Anterior cingulate cortex (tissue), 58 donors: ENCODE data around the gene SYNGR1.
"Not testable (repeated sequence)": the region's sequence is repeated elsewhere in the genome, so short reads cannot be mapped to it uniquely, and the experiment has no call there.

Experiments
- DNase-seq, 58 donors: peaks; one replicate each; lab custom pipeline; 2025; lab: John Stamatoyannopoulos, UW

Gene SYNGR1

DNA sequence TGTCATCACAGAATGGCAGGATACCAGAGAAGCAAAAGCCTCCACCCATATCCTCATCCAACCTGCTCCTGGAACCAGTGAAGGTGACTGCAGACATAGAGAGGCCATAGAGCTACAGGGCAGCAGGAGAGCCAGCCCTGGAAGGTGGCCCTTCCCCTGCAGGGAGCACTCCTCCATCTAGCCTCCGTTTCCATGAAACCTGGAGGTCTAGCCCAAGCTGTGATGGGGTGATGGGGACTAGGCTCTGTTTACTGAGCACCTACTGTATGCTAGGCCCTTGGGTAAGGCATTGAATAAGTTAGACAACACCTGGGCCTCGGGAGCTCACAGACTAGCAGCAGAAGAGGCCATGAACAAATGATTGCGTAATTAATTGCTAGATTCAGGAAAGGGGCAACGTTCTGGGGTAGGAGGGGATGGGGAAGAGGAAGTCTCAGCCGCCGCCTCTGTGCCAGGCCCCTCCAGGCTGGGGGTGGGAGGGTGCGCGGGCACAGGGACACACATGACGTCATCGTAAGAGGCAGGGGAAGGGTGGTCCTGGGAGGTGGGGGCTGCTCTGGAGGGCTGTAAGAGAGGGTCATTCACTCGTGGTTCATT is 784 bp upstream of the SYNGR1 start:
- peak in 33 of 58 donors; percentile 25 to 75 (median 51) for DNase-seq

DNA sequence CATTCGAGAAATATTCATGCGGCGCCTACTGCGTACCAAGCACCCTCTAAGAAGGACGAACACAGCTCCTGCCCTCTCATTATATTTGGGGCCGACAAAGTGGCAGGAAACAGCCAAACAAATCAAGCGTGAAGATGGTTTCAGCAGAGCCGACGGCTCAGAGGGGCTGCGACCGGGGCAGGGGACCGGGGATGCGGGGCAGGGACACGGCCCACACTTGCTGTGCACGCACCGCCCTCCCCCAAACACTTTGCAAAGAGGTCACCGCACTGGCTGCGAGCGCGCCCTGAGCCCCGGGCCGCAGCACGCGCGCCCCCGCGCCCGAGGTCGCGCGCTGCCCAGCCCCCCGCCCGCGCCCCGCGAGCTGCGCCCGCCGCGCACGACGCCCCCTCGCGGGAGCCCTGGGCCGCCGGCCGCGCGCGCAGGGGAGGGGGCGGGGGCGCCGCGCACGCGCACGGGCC is 255 bp upstream of the SYNGR1 start:
- DNase-seq = peak in 28 of 58 donors; percentile 32 to 75 (median 54)

DNA sequence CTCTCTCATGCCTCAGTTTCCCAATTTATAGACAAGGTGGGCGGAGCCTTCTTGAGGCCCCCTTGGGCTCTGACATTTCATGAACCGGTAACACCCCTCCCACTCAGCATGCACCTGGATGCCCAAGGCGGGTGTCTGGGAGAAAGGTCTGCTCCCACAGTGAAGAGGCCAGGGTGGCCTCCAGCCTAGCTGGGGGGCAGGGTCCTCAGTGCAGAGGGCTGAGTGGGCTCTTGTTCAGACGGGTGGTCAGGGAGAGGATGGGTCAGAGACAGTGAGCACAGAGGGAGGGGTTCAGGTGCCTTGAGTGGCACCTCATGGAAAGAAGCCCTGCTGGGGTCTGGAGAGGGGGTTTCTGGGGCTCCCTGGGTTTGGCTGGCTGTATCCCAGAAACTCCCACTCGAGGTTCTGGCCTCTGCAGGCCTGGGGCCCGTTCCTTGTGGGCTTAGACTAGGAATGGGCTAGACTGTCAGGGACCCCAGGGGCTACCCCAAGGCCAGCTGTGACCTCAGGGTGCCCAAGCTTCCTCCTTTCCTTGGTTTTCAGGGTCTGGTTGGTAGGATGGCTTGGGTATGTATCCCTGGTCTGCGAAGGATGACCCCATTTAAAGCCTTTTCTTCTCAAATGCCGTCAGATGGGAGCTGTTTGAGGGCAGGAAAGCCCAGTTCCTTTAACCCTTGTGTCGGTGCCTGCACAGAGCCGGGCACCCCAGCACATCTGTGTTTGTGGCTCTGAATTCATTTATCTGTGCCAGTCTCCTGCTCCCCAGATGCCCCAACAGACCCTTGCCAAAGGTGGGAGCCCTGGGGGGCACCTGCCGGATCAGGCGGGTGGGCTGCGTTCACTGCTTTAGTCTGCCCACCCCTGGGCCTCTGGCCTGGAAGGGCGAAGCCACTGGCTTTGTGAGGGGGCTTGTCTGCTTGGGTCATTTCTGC is 1.2 kb downstream of the SYNGR1 start:
- peak in 1 of 58 donors; percentile 46 for DNase-seq

DNA sequence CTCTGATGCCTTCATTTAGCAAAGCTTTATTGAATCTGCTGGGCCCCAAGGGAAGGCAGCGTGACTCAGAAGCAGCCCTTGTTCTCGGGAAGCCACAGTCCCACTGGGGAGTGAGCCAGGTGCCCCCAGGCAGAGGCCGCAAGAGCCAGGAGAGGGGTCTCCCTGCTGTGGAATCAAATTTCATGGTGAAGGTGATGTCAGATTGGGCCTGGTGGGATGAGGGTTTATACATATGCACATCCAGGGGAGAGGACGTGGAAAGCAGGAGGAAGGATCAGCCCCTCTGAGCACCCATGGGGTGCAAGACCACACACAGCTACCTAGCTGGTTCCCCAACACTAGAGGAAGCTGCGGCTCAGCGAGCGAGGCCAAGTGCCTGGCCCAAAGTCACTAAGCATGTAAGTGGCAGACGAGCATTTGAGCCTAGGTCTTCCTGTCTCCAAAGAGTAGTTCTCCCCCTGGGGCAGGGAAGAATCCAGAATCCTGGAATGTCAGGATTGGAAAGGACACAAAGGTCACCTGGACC is 2.0 kb downstream of the SYNGR1 start:
- DNase-seq = no peak

DNA sequence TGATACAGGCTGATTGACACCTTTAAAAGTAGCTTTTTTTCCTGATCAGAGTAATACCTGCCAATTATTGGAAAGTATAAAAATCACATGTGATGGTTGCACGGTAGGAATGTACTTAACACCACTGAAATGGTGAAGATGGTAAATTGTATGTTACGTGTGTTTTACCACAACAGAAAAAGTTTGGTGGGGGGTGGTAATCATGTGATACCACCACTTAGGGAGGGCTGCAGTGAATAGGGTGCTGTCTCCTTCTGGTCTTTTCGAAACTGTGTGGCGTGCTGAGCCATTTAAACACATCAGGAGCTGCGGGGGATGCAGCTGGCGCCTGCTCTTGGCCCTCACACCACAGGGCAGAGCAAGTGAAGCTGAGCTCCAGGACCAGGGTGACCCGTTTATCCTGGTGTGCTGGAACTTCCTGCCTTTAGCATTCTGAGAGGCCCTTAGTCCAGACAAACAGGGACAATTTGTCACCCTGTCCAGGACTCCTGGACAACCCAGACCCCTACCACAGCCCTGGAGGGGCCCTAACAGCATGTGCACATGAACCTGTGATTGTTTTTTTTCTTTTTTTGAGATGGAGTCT is 2.6 kb downstream of the SYNGR1 start:
- no peak for DNase-seq

DNA sequence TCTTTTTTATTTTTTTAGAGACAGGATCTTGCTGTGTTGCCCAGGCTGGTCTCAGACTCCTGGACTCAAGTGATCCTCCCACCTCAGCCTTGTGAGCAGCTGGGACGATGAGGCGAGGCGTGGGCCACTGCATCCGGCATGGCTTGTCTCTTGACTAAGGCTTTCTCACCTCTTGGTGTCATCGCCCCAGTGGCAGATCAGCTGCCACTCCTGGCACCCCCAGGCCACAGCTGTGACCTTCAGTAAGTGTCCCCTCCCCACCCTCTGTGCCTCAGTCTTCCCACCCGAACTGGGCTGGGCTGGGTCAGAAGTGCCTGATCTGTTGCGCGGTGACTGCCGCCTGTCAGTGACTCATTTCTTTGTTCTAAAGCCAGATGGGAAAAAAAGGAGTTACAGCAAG is 3.6 kb downstream of the SYNGR1 start:
- peak in 1 of 58 donors; percentile 39 for DNase-seq

DNA sequence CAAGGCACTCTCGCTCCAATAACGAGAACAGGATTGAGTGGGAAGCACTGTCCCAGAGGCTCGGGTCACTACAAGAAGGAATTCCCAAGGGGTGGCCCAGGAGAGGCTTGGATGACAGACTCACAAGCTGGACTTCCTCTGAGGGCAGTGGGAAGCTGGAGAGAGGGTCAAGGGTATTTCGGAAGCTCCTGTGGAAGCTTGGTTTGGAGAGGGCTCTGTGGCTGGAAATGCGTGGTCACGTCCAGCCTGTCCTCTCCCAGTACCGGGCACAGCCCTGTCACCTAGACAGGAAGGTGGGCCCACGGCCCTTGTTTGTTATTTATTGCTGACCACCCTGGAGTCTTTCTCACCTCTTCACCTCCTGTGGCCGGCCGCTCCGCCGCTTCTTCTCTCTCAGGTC is 5.3 kb downstream of the SYNGR1 start:
- no peak for DNase-seq

DNA sequence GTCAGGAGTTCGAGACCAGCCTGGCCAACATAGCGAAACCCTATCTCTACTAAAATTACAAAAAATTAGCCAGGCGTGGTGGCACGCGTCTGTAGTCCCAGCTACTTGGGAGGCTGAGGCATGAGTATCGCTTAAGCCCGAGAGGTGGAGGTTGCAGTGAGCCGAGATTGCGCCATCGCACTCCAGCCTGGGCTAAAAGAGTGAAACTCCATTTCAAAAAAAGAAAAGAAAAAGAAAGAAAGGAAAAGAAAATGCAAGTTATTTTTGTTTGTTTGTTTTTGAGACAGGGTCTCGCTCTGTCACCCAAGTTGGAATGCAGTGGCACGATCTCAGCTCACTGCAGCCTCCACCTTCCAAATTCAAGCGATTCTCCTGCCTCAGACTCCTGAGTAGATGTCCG is 6.0 kb downstream of the SYNGR1 start:
- not testable (repeated sequence) for DNase-seq

DNA sequence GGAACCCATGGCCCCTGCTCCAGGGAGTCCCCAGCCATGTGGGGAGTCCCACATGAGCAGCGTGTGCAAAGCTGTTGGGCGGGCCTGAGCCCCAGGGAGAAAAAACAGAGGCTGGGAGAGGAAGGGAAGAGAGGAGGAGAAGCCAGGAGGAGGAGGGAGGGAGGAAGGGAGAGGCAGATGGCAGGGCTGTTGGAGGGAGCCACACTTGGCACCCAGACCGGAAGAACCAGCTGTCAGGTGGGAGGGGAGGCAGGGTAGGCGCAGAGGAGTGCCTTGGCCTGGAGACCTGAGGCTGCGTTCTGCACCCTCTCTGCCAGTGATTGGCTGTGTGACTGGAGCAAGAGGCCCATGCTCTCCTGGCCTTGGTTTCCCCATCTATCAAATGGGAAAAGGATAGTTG is 6.7 kb downstream of the SYNGR1 start:
- peak in 21 of 58 donors; percentile 19 to 74 (median 45) for DNase-seq

DNA sequence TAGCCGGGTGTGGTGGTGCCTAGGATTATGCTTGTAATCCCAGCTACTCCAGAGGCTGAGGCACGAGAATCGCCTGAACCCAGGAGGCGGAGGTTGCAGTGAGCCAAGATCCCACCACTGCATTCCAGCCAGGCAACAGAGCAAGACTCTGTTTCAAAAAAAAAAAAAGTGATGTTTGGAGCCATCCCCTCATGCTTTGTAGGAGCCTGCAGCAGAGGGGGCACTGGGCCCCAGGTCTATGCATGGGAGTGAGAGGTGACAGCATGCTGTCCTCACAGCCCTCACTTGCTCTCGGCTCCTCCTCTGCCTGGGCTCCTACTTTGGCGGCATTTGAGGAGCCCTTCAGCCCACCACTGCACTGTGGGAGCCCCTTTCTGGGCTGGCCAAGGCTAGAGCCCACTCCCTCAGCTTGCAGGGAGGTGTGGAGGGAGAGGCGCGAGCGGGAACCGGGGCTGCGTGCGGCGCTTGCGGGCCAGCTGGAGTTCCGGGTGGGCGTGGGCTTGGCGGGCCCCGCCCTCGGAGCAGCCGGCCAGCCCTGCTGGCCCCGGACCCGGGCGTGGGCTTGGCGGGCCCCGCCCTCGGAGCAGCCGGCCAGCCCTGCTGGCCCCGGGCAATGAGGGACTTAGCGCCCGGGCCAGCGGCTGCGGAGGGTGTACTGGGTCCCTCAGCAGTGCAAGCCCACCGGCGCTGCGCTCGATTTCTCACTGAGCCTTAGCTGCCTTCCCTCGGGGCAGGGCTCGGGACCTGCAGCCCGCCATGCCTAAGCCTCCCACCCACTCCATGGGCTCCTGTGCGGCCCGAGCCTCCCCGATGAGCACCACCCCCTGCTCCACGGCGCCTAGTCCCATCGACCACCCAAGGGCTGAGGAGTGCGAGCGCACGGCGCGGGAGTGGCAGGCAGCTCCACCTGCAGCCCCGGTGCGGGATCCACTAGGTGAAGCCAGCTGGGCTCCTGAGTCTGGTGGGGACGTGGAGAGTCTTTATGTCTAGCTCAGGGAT is 7.6 kb downstream of the SYNGR1 start:
- not testable (repeated sequence) for DNase-seq

DNA sequence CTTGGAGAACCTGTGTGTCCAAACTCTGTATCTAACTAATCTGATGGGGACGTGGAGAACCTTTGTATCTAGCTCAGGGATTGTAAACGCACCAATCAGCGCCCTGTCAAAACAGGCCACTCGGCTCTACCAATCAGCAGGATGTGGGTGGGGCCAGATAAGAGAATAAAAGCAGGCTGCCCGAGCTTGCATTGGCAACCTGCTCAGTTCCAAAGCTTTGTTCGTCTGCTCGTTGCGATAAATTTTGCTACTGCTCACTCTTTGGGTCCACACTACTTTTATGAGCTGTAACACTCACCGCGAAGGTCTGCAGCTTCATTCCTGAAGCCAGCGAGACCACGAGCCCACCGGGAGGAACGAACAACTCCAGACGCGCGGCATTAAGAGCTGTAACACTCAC is 8.4 kb downstream of the SYNGR1 start:
- not testable (repeated sequence) for DNase-seq

DNA sequence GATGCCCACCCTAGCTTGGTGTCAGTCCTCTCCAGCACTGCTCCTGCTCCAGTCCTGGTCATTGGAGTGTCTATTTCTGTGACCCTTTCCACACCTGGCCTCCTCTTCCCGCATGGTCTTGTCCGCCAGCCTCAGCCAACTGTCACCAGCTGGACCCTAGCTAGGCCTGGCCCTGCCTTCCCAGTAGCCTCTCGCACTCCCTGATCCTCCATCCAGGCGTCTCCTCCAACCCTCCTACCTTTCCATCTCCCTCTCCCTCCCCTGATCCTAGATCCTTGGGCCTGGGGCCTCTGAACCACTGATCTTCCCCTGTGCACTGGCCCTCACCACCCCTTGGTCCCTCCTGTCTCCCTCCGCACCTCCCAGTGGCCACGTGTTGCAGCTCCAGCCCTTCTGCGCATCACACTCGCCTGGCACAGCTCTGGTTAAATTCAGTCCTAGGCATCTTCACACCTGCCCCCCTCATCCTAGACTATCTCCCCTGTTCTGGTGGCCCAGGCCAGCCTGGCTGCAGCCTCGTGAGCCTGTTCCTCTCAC is 9.9 kb downstream of the SYNGR1 start:
- no peak for DNase-seq

DNA sequence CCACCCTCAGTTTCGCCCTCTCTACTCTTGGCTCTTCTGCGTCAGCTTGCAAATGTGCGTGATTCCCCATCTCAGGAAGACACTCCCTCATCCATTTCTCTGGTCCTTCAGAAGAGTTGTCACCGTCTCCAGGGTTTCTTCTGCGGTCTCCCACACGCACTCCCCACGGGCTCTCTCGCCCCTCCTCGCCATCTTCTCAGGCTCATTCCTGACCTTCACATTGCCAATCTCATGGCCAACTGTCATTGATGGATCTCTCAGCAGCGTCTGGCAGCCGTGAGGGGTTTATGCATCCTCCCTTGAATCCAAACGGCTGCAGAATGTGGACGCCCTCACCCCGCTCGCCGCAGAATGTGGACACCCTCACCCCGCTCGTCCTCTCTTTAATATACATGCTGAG is 10.5 kb downstream of the SYNGR1 start:
- DNase-seq = peak in 1 of 58 donors; percentile 30

DNA sequence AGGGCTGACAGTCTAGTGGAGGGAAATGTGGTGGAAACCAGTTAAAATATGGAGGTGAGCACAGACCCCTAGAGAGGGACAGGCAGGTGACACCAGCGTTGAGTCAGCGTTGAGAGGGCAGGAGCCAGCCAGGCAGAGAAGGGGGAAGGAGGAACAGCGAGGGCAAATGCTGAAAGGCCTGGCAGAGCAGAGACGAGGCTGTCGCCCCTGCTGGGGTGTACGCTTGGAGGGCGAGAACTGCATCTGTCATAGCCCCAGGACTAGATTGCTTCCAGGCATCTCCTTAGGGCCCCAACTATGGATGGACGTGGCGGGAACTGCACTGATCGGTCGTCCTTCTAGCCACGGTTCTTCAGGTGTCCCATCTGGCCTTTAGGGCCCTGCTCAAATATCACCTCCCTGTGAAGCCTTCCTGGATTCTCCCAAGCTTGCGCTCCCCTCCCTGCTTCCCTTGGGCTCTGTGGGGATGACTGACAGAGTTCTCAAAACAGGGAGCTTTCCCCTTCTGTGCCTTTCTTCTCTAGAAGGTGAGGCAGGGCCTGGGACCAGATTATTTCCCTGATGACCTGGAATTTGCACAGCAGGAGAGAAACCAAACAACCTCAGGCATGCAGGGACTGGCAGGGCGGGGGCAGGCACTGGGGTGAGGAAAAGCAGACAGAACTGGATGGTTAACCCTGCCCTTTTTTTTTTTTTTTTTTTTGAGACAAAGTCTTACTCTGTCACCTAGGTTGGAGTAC is 11.1 kb downstream of the SYNGR1 start:
- no peak for DNase-seq

DNA sequence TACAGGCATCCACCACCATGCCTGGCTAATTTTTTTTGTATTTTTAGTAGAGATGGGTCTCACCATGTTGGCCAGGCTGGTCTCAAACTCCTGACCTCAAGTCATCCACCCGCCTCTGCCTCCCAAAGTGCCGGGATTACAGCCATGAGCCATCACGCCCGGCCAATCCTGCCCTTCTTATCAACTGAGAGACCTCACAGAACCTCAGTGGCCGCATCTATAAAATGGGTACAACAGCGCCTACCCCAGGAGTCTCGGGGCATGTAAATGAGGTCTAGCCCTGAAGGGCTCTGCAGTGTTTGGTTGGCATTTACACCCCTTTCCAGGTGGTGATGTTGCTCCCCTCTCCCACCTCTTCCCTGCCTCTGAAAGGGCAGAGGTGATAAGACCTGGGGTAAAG is 11.7 kb downstream of the SYNGR1 start:
- no peak for DNase-seq

DNA sequence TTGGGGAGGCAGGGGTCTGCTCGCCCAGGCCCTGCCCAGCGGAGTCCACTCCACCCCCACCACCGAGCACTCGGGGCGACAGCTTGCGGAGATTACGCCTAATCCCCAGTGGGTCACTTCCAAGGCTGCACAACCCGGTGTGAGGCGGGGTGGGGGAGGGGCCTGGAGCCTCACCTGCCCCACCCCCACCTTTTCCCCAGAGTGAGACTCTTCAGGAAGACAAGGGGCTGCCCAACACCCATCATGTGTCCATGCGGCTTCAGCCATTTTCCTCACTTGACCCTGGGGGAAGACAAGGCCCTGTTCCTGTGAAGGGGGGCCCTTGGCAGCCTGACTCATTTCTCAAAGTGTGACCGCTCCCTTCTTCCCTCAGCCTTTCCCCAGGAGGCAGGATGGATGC is 12.5 kb downstream of the SYNGR1 start:
- DNase-seq = no peak

DNA sequence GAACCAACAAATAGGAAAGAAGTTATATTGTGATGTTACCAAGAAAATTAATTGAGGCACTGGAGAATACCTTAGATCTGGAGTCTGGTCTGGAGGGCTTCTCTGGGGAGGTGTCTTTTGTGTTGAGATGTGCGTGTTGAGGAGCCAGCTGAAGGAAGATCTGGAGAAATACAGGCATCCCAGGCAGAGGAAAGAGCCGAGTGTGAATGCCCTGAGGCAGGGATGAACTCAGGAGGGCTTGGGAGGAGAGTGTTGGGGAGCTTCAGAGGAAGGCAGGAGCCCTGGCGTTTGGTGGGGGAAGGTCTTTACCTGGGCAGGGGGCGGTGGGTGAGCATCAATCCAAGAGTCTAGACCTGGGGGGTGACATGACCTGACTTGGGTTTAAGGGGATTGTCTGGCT is 13.1 kb downstream of the SYNGR1 start:
- no peak for DNase-seq

DNA sequence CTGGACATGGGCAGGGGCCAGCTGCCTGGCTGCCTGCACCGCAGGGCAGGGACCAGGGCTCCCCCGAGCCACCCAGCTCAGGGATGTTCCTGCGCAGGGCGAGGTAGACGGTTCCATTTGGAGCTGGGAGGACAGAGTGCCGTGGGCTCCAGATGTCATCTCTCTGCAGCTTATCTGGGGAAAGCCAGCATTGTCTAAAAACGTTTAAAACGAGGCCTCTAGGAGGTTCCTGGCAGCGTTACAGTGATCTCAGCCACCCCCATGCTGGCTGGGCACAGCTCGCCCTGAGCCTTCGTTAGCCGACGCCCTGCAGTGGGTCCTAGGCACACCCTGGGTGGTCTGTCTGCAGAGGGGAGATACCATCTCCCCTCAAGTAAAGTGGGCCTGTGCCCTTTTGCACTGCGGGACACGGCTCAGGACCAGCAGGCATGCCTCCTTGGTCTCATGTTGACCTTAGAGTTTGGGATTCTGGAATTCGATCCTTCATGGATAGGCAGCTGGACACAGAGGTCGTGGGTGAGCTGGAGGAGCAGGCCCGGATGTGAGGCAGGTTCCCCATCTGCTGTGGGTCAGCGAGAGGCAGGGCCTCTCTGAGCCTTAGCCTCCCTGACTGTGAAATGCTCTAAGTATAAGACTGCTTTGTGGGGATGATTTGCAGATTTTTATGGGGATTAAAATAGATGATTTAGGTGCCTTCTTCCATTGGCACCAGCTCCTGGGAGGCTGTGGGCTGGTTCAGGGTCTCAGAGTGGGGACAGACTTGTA is 14.1 kb downstream of the SYNGR1 start:
- DNase-seq = peak in 4 of 58 donors; percentile 32 to 41 (median 37)
